Mesenchymal stem cell (in vitro differentiated cells and primary cell): ENCODE results near the gene EHD2.

Experiments used
- DNase-seq: peaks from one replicate; pipeline ENCODE4 v3.0.0-alpha.2; 2013
- H2AFZ ChIP-seq: one replicate; pipeline ENCODE4 v1.6.1; 2013; ENCODE audit warnings: low read depth, mild to moderate bottlenecking, control low read depth, inconsistent platforms, low read length, moderate library complexity
- H2AK5ac ChIP-seq: 2 replicates; pipeline ENCODE4 v1.6.1; 2013; ENCODE audit warnings: low read length, moderate library complexity, mild to moderate bottlenecking, inconsistent platforms; ENCODE audit not compliant: severe bottlenecking
- H2BK120ac ChIP-seq: one replicate; pipeline ENCODE4 v1.6.1; 2013; ENCODE audit warnings: low read depth, mild to moderate bottlenecking, inconsistent platforms, low read length, moderate library complexity
- H2BK12ac ChIP-seq, 2 experiments: one replicate each; pipeline ENCODE4 v1.6.1; 2013; ENCODE audit warnings: inconsistent platforms in 2 of 2, low read length in 2 of 2, mild to moderate bottlenecking in 2 of 2, moderate library complexity in 2 of 2, control low read depth in 1 of 2
- H2BK15ac ChIP-seq: one replicate; pipeline ENCODE4 v1.6.1; 2013; ENCODE audit warnings: mild to moderate bottlenecking, low read depth, inconsistent platforms; ENCODE audit not compliant: poor library complexity, severe bottlenecking
- H2BK5ac ChIP-seq: 2 replicates; pipeline ENCODE4 v1.6.1; 2013; ENCODE audit warnings: low read depth, mild to moderate bottlenecking, low read length, control low read depth, inconsistent platforms; ENCODE audit not compliant: poor library complexity, severe bottlenecking
- H3K14ac ChIP-seq, 2 experiments: one replicate each; pipeline ENCODE4 v1.6.1; 2013; ENCODE audit warnings: inconsistent platforms in 2 of 2, low read length in 2 of 2, control low read depth in 1 of 2, mild to moderate bottlenecking in 1 of 2, moderate library complexity in 1 of 2
- H3K18ac ChIP-seq, 2 experiments: one replicate each; pipeline ENCODE4 v1.6.1; 2013; ENCODE audit warnings: inconsistent platforms in 2 of 2, low read length in 2 of 2, control low read depth in 1 of 2, low read depth in 1 of 2, mild to moderate bottlenecking in 1 of 2
- H3K23ac ChIP-seq, 2 experiments: one replicate each; pipeline ENCODE4 v1.6.1; 2013; ENCODE audit warnings: inconsistent platforms in 2 of 2, low read length in 2 of 2, mild to moderate bottlenecking in 2 of 2, moderate library complexity in 2 of 2, control low read depth in 1 of 2
- H3K27ac ChIP-seq: 2 replicates; pipeline ENCODE4 v1.5.1; 2013; ENCODE audit warnings: mild to moderate bottlenecking, moderate library complexity, low read length, control low read depth, inconsistent platforms; ENCODE audit not compliant: poor library complexity, severe bottlenecking
- H3K27me3 ChIP-seq, 2 experiments: 2 replicates each; pipeline versions ENCODE4 v1.6.1 to v1.7.0; 2013; ENCODE audit warnings: low read length in 2 of 2, mild to moderate bottlenecking in 2 of 2, moderate library complexity in 2 of 2, control low read depth in 1 of 2, inconsistent platforms in 1 of 2; ENCODE audit not compliant: control insufficient read depth in 1 of 2, insufficient read depth in 1 of 2
- H3K36me3 ChIP-seq, 2 experiments: 2 replicates each; pipeline versions ENCODE4 v1.6.1 to v1.7.0; 2013; ENCODE audit warnings: low read length in 2 of 2, control low read depth in 1 of 2, inconsistent platforms in 1 of 2, low read depth in 1 of 2, mild to moderate bottlenecking in 1 of 2; ENCODE audit not compliant: insufficient read depth in 2 of 2, control insufficient read depth in 1 of 2
- H3K4ac ChIP-seq, 2 experiments: one replicate each; pipeline ENCODE4 v1.6.1; 2013; ENCODE audit warnings: inconsistent platforms in 2 of 2, low read length in 2 of 2, mild to moderate bottlenecking in 2 of 2, moderate library complexity in 2 of 2, control low read depth in 1 of 2, low read depth in 1 of 2
- H3K4me1 ChIP-seq: 2 replicates; pipeline ENCODE4 v1.6.1; 2013; ENCODE audit warnings: low read depth, low read length, control low read depth; ENCODE audit not compliant: control insufficient read depth, insufficient read depth
- H3K4me2 ChIP-seq: 2 replicates; pipeline ENCODE4 v1.6.1; 2013; ENCODE audit warnings: low read length, mild to moderate bottlenecking, inconsistent platforms; ENCODE audit not compliant: poor library complexity, severe bottlenecking
- H3K4me3 ChIP-seq, 2 experiments: 2 replicates each; pipeline versions ENCODE4 v1.5.1 to v1.7.0; 2013; ENCODE audit warnings: low read length in 2 of 2, mild to moderate bottlenecking in 2 of 2, control low read depth in 1 of 2, low read depth in 1 of 2; ENCODE audit not compliant: insufficient read depth in 1 of 2
- H3K79me1 ChIP-seq: replicated peaks from 2 replicates; pipeline ENCODE4 v1.6.1; 2013; ENCODE audit warnings: mild to moderate bottlenecking, control low read depth, low read length, inconsistent platforms; ENCODE audit not compliant: poor library complexity, severe bottlenecking
- H3K9ac ChIP-seq: 2 replicates; pipeline ENCODE4 v1.7.0; 2013; ENCODE audit warnings: mild to moderate bottlenecking, low read length, moderate library complexity
- H3K9me3 ChIP-seq: 2 replicates; pipeline ENCODE4 v1.7.0; 2013; ENCODE audit warnings: mild to moderate bottlenecking, low read length; ENCODE audit not compliant: control insufficient read depth
- H4K8ac ChIP-seq: one replicate; pipeline ENCODE4 v1.6.1; 2013; ENCODE audit warnings: inconsistent platforms, mild to moderate bottlenecking, low read length, moderate library complexity
- H4K91ac ChIP-seq: one replicate; pipeline ENCODE4 v1.6.1; 2013; ENCODE audit warnings: mild to moderate bottlenecking, low read length, inconsistent platforms
- WGBS: methylation state at CpG from one replicate; pipeline ENCODE4 v1.1.7; 2013; ENCODE audit warnings: mixed read lengths; 5-methylcytosine and 5-hydroxymethylcytosine counted together

The EHD2 gene

GRCh38 chr19:47704656-47705055 is 8.6 kb upstream of the EHD2 start:
- H2BK120ac ChIP-seq, result no peak overlapping the region
- H3K9ac ChIP-seq, result no peak overlapping the region
- 96% methylated on average over 3 of the region's 3 CpGs for WGBS
- H4K8ac ChIP-seq, result no peak overlapping the region
- H3K4me3 ChIP-seq, result no peak overlapping the region
- no peak overlapping the region for H2AFZ ChIP-seq
- no peak overlapping the region for H3K4ac ChIP-seq
- H3K27me3 ChIP-seq, result no peaks in the 10 kb centered on the region
- H3K14ac ChIP-seq, result no peak overlapping the region
- H3K4me1 ChIP-seq, result no peaks in the 10 kb centered on the region
- no peak for DNase-seq
- no peak overlapping the region for H3K23ac ChIP-seq
- peaks cover 6% of the 10 kb centered on the region for H3K79me1 ChIP-seq
- no peak overlapping the region for H2BK12ac ChIP-seq
- H4K91ac ChIP-seq, result no peak overlapping the region
- no peak overlapping the region for H3K18ac ChIP-seq
- H3K9me3 ChIP-seq, result no peaks in the 10 kb centered on the region
- H3K27ac ChIP-seq, result no peak overlapping the region
- peaks cover 30 to 34% of the 10 kb centered on the region in 2 experiments for H3K36me3 ChIP-seq
- H2BK5ac ChIP-seq, result no peak overlapping the region
- no peak overlapping the region for H2BK15ac ChIP-seq
- no peak overlapping the region for H2AK5ac ChIP-seq
- no peak overlapping the region for H3K4me2 ChIP-seq

- no peak overlapping the region for H3K14ac ChIP-seq
- no peaks in the 10 kb centered on the region for H3K4me1 ChIP-seq
- no peak overlapping the region for H4K8ac ChIP-seq
- H3K23ac ChIP-seq, result no peak overlapping the region
- H2BK5ac ChIP-seq, result no peak overlapping the region
- no peak overlapping the region for H3K4me2 ChIP-seq
- no peak overlapping the region for H2AFZ ChIP-seq
- H3K18ac ChIP-seq, result no peak overlapping the region
- DNase-seq, result peak; percentile 78
- no peak overlapping the region for H3K4me3 ChIP-seq
- H3K9ac ChIP-seq, result no peak overlapping the region
- no peaks in the 10 kb centered on the region for H3K79me1 ChIP-seq
- H4K91ac ChIP-seq, result no peak overlapping the region
- H2AK5ac ChIP-seq, result no peak overlapping the region
- H3K9me3 ChIP-seq, result no peaks in the 10 kb centered on the region
- peaks cover 13 to 14% of the 10 kb centered on the region in 2 experiments for H3K36me3 ChIP-seq
- 22% methylated on average over 22 of the region's 22 CpGs for WGBS
- H3K27ac ChIP-seq, result no peak overlapping the region
- H2BK12ac ChIP-seq, result no peak overlapping the region
- no peaks in the 10 kb centered on the region for H3K27me3 ChIP-seq
- H3K4ac ChIP-seq, result no peak overlapping the region
- no peak overlapping the region for H2BK15ac ChIP-seq
- no peak overlapping the region for H2BK120ac ChIP-seq
Observed at GRCh38 chr19:47707135-47707925, 5.9 kb upstream of the EHD2 start.

GRCh38 chr19:47711652-47712242 is 1.5 kb upstream of the EHD2 start:
- no peak for DNase-seq
- Histone ChIP-seq H3K27me3 (no peaks in the 10 kb centered on the region), H3K27ac (no peak overlapping the region), H4K91ac (peak overlapping the region; percentile 9), H2AFZ (no peak overlapping the region), H2BK15ac (no peak overlapping the region), H3K9ac (no peak overlapping the region), H3K18ac (no peak overlapping the region), H2BK12ac (no peak overlapping the region), H2BK120ac (no peak overlapping the region), H3K36me3 (peaks cover 15 to 20% of the 10 kb centered on the region in 2 experiments), H3K79me1 (no peaks in the 10 kb centered on the region), H3K9me3 (no peaks in the 10 kb centered on the region), H3K23ac (no peak overlapping the region), H3K14ac (no peak overlapping the region), H4K8ac (peak overlapping the region; percentile 46), H2AK5ac (no peak overlapping the region), H3K4me3 (no peak overlapping the region), H3K4ac (no peak overlapping the region), H3K4me1 (peaks cover 9% of the 10 kb centered on the region), H3K4me2 (no peak overlapping the region), H2BK5ac (no peak overlapping the region)
- WGBS, result 78% methylated on average over 6 of the region's 8 CpGs

DNA sequence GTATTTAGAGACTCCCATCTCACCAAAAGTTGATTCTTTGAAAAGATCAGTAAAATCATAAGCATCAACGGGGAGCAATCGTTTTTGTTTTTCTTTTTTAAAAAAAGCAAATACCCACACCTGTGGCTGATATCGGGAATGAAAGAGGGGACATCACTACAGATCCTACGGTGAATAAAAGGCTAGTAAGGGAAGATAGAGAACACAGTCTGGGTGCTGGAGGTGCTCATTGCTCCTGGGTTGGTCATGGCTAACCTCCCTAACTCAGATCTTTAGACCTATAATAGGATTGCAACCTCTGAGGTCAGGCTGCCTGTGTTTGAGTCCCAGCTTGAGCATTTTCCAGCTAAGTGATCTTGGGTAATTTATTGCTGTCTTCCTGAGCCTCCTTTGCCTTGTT is 1.1 kb downstream of the EHD2 start:
- H3K36me3 ChIP-seq, result peaks cover 26 to 31% of the 10 kb centered on the region in 2 experiments
- WGBS, result 94% methylated on average over 2 of the region's 4 CpGs
- H3K4ac ChIP-seq, result peak overlapping the region in 1 of 2 experiments; percentile 100
- peak overlapping the region in 1 of 2 experiments; percentile 51 for H3K18ac ChIP-seq
- H2BK15ac ChIP-seq, result no peak overlapping the region
- no peaks in the 10 kb centered on the region for H3K79me1 ChIP-seq
- no peak overlapping the region for H2AFZ ChIP-seq
- peak overlapping the region in 1 of 2 experiments; percentile 90 for H3K4me3 ChIP-seq
- no peak overlapping the region for H3K14ac ChIP-seq
- no peak overlapping the region for H3K27ac ChIP-seq
- H2BK5ac ChIP-seq, result no peak overlapping the region
- no peak overlapping the region for H3K23ac ChIP-seq
- H2BK12ac ChIP-seq, result no peak overlapping the region
- peak overlapping the region; percentile 97 for H3K9ac ChIP-seq
- peak overlapping the region; percentile 63 for H3K4me2 ChIP-seq
- H3K9me3 ChIP-seq, result no peaks in the 10 kb centered on the region
- H3K27me3 ChIP-seq, result no peaks in the 10 kb centered on the region
- H4K91ac ChIP-seq, result no peak overlapping the region
- no peak overlapping the region for H4K8ac ChIP-seq
- H2AK5ac ChIP-seq, result peak overlapping the region; percentile 46
- H3K4me1 ChIP-seq, result peaks cover 24% of the 10 kb centered on the region
- peak; percentile 27 for DNase-seq
- no peak overlapping the region for H2BK120ac ChIP-seq
